Mucosa of descending colon (tissue), 3 donors: Measurements from ENCODE around the gene TOMM20. TPM values are rescaled to one million over a fixed set of nuclear protein-coding genes. Genes with fewer than 3 reads are reported as not detected.

Experiments
- ATAC-seq: fragments of 200-7000 bp; cut with Tn5 transposase; one replicate; pipeline ENCODE4 v1.9.1; 2020; ENCODE audit warnings: mild to moderate bottlenecking, moderate library complexity
- DNase-seq, 3 donors: peaks; one replicate each; pipeline ENCODE4 v3.0.0-alpha.2; 2020
- H3K36me3 ChIP-seq: fragments of 200-600 bp; one replicate; pipeline ENCODE4 v1.8.0; 2021; ENCODE audit warnings: low read depth, mild to moderate bottlenecking
- H3K4me1 ChIP-seq: fragments of 200-600 bp; one replicate; pipeline ENCODE4 v1.8.0; 2021; ENCODE audit warnings: low read depth, mild to moderate bottlenecking
- H3K4me3 ChIP-seq: fragments of 200-600 bp; one replicate; pipeline ENCODE4 v1.8.0; 2021; ENCODE audit warnings: mild to moderate bottlenecking
- H3K9me3 ChIP-seq: fragments of 200-600 bp; one replicate; pipeline ENCODE4 v1.8.0; 2021; ENCODE audit warnings: mild to moderate bottlenecking
- intact Hi-C, 2 donors: fragments of 100-400 bp; cut with DNase I in 1 of 2; cut with micrococcal nuclease in 1 of 2; formaldehyde crosslinking; loops; one replicate each; pipeline versions ENCODE4 v1.11.0 to v1.11.1; 2022; cut with DNase I, micrococcal nuclease
- total RNA-seq, 3 donors: library from RNA; stranded (reverse); fragmentation: NEBNext Ultra II Directional in 2 of 3; extraction: Animal tissue kit (Norgen Biotek cat#: 25700) in 2 of 3; gene quantifications; one replicate each; pipeline versions ENCODE4 v1.2.1 to v1.2.4, GENCODE V29; 2021 to 2023
- TF ChIP-seq, protein P1 (sequence below): fragments of 200-600 bp; IDR thresholded peaks from one replicate; pipeline ENCODE4 v1.8.0; 2022; ENCODE audit warnings: antibody characterized with exemption, mild to moderate bottlenecking
- donor health status: DM: no; HTN: no; CAD: no; lungs with moderate emphysema.
- donor health status: DM: no; HTN: no; CAD: no.
- donor health status: DM: no; HTN: yes; CAD: no.

The TOMM20 gene
- total RNA-seq, 3 donors from 2014 or later, result 81.2 to 110 (median 92.1) TPM

DNA sequence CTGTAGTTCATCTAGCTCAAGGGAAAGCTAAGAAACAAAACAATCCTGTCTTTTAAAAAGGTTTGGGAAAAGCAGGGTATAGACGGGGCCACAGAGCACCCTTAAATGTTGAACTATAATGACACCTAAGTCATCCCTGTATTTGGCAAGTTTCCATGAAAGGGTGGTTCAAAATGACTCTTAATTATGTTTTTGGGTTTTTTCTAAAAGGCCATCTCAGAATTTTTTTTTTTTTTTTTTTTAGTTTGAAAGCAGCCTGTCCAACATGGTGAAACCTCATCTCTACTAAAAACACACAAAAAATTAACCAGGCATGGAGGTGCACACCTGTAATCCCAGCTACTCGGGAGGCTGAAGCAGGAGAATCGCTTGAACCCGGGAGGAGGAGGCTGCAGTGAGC is 22.2 kb downstream of the TOMM20 start:
- Histone ChIP-seq H3K9me3 (no peaks in the 10 kb centered on the region), H3K36me3 (peaks cover 4% of the 10 kb centered on the region), H3K4me3 (no peak overlapping the region), H3K4me1 (peaks cover 3% of the 10 kb centered on the region)
- no peak for ATAC-seq
- intact Hi-C loops, result loop anchor here in 1 of 2 donors (10.0 kb wide), 1 partner anchor 308 kb away; no protein-coding TSS in a partner anchor
- TF ChIP-seq, protein P1, sequence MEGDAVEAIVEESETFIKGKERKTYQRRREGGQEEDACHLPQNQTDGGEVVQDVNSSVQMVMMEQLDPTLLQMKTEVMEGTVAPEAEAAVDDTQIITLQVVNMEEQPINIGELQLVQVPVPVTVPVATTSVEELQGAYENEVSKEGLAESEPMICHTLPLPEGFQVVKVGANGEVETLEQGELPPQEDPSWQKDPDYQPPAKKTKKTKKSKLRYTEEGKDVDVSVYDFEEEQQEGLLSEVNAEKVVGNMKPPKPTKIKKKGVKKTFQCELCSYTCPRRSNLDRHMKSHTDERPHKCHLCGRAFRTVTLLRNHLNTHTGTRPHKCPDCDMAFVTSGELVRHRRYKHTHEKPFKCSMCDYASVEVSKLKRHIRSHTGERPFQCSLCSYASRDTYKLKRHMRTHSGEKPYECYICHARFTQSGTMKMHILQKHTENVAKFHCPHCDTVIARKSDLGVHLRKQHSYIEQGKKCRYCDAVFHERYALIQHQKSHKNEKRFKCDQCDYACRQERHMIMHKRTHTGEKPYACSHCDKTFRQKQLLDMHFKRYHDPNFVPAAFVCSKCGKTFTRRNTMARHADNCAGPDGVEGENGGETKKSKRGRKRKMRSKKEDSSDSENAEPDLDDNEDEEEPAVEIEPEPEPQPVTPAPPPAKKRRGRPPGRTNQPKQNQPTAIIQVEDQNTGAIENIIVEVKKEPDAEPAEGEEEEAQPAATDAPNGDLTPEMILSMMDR, result no peak
- no peak for DNase-seq

DNA sequence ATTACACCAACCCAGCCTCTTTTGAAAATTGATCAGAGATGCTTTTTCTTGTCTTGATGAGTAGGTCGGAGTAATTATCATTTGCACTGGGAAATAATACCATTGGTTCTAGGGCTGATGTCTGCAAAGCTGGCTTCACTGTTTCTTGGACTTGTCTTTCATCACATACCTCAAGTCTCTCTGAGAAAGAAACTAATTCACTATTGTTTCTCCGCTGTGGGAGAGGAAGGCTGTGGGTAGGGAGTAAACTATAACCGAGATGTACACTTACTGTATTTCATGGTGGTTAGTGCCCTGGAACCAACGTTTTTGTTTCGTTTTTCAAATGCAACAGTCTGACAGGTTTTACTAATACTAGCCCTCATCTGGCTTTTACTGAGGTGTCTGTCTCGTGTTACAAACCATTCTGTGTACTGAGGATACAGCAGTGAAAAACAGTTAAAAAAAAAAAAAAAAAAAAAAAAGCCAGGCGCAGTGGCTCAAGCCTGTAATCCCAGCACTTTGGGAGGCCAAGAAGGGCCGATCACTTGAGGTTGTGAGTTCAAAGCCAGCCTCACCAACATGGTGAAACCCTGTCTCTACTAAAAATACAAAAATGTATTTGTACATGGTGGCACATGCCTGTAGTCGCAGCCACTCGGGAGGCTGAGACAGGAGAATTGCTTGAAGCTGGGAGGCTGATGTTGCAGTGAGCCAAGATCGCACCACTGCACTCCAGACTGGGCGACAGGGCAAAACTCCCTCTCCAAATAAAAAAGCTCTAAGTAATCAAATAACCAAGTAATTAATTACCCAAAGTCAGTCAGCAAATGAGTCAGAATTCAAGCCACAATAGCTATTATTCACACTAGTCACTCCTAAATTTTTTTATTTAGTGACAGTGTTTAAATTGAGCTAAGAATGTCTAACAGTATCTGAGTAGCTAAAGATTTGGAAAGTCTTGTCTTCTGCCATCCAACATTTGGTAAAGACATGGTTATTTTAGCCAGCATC is 23.3 kb downstream of the TOMM20 start:
- no peak overlapping the region for H3K4me3 ChIP-seq
- H3K9me3 ChIP-seq, result no peaks in the 10 kb centered on the region
- TF ChIP-seq, protein P1, result no peak
- intact Hi-C loops, result loop anchor here in 1 of 2 donors (10.0 kb wide), 1 partner anchor 309 kb away; no protein-coding TSS in a partner anchor
- ATAC-seq, result peak; percentile 6
- peaks cover 3% of the 10 kb centered on the region for H3K4me1 ChIP-seq
- DNase-seq, result no peak
- H3K36me3 ChIP-seq, result peaks cover 4% of the 10 kb centered on the region

DNA sequence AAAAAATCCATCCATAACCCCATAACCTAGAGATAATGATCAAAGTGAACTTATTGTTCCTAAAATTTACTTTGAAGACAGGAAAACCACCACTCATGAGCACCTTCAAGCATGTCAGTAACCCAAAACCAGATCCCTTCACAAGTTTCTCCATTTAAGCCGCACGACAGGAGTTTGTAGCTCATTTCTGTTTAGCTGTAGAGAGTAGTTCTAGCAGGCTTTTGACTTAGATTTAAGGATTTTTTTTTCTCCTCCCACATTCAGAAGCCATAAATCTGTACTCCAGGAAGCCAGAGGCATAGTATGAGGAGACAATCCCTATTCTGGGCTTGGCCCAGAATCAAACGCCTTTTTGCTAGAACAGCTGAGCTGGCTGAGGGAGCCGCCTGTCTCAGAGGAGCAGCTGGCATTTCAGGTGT is 25.6 kb downstream of the TOMM20 start:
- ATAC-seq, result peak; percentile 77

DNA sequence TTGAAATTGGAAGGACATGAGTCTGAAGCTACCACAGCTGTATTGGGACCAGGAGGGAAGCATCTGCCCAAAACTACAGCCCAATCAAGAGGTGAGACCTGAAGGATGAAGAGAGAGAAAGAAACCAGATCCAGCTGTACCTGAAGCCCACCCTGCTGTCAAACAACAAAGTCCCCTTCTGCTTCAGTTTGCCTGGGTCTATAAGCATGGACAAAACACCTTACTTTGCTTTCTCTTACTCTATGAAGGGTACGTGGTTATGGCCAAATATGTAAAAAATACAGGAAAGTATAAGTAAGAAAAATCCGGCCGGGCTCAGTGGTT is 26.4 kb downstream of the TOMM20 start:
- ATAC-seq (no peak), DNase-seq (no peak)
- no peaks in the 10 kb centered on the region for H3K9me3 ChIP-seq
- peaks cover 3% of the 10 kb centered on the region for H3K4me1 ChIP-seq
- TF ChIP-seq, protein P1, result no peak
- no peaks in the 10 kb centered on the region for H3K36me3 ChIP-seq
- intact Hi-C loops, result loop anchor here in 1 of 2 donors (10.0 kb wide), 1 partner anchor 313 kb away; no protein-coding TSS in a partner anchor
- no peak overlapping the region for H3K4me3 ChIP-seq

More for the DNA sequence above, 25.6 kb downstream of the TOMM20 start:
- no peaks in the 10 kb centered on the region for H3K9me3 ChIP-seq
- H3K4me3 ChIP-seq, result no peak overlapping the region
- peak in 2 of 3 donors; percentile 56 to 69 for DNase-seq
- H3K4me1 ChIP-seq, result peaks cover 3% of the 10 kb centered on the region
- TF ChIP-seq, protein P1, result no peak
- H3K36me3 ChIP-seq, result no peaks in the 10 kb centered on the region
- intact Hi-C loops, result loop anchor here in 1 of 2 donors (10.0 kb wide), 1 partner anchor 312 kb away; no protein-coding TSS in a partner anchor

DNA sequence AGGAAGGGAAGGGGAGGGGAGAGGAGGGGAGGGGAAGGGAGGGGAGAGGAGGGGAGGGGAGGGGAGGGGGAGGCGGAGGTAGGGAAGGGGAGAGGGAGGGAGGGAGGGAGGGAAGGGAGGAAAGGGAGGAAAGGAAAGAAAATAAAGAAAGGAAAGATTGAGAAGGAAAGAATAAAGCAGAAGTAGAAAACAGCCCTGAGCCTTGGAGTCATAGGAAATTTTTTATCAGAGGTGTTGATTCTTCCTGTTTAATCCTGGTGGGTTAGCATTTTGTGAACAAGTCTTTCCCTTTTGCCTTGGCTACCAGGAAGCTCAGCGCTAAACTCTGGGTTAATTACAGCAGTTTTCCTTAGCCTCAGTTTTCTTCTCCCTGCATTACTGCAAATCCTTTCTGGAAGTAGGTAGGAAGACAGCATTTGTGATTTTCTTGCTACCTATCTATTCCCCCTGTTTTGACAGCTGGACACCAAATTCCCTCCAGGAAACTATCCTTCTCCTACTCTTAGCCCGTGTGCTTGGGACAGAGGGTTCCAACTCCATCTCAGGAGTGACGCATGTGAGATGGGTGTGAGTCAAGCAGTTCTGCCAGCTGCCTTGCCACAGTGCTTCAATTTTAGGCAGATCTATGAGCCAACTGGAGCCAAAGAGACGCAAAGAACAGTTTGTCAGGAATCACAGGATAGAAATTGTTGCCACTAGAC is 26.9 kb downstream of the TOMM20 start:
- intact Hi-C loops, result loop anchor here in 1 of 2 donors (10.0 kb wide), 1 partner anchor 313 kb away; no protein-coding TSS in a partner anchor
- H3K9me3 ChIP-seq, result no peaks in the 10 kb centered on the region
- no peaks in the 10 kb centered on the region for H3K36me3 ChIP-seq
- no peak overlapping the region for H3K4me3 ChIP-seq
- no peak for DNase-seq
- ATAC-seq, result no peak
- TF ChIP-seq, protein P1, result no peak
- H3K4me1 ChIP-seq, result peaks cover 3% of the 10 kb centered on the region
